ENCODE data around the gene CDC42.

CDC42 gene

GRCh38 chr1:22129501-22130117 is 77.1 kb downstream of the CDC42 start:
- no peak overlapping the region for H3K23ac ChIP-seq (ENCODE audit: low read length)
- no peak overlapping the region for H3K27ac ChIP-seq (ENCODE audit: low read depth, low read length)
- H3K79me1 ChIP-seq (ENCODE audit: low read length): no peaks in the 10 kb centered on the region
- H3K56ac ChIP-seq (ENCODE audit: low read length): no peak overlapping the region
- H3K4me3 ChIP-seq (ENCODE audit: low read length): no peak overlapping the region
- no peak overlapping the region for H3K4ac ChIP-seq (ENCODE audit: low read depth, low read length)
- H2BK15ac ChIP-seq (replicated peaks; ENCODE audit: low read depth): no peak overlapping the region
- H3K18ac ChIP-seq (ENCODE audit: low read length): no peak overlapping the region
- no peaks in the 10 kb centered on the region for H3K36me3 ChIP-seq (ENCODE audit: control insufficient read depth, insufficient read depth, low read length)
- H4K8ac ChIP-seq (ENCODE audit: low read depth, low read length): no peak overlapping the region
- no CpG with 5 or more reads among the region's 29 CpGs for WGBS (ENCODE audit: extremely low coverage, insufficient coverage, low lambda C conversion rate)
- H3K79me2 ChIP-seq (ENCODE audit: control insufficient read depth, insufficient read depth, low read length): no peaks in the 10 kb centered on the region
- H3K27me3 ChIP-seq (ENCODE audit: insufficient read depth, low read length, poor library complexity): no peaks in the 10 kb centered on the region
- no peak overlapping the region for H2BK5ac ChIP-seq (ENCODE audit: low read length)
- H3K4me1 ChIP-seq (ENCODE audit: control insufficient read depth, low read depth, low read length): no peaks in the 10 kb centered on the region
- no peak for DNase-seq
- no peak overlapping the region for H2BK120ac ChIP-seq (ENCODE audit: low read depth, low read length)
- H4K5ac ChIP-seq (ENCODE audit: low read length): no peak overlapping the region
- no peak overlapping the region for H2AK5ac ChIP-seq (ENCODE audit: low read length)
- H3K4me2 ChIP-seq (ENCODE audit: low read length): no peak overlapping the region
- H3K9ac ChIP-seq (ENCODE audit: low read length): no peak overlapping the region

- no peaks in the 10 kb centered on the region for H3K4me1 ChIP-seq (ENCODE audit: control insufficient read depth, low read depth, low read length)
- H3K18ac ChIP-seq (ENCODE audit: low read length): no peak overlapping the region
- no peak overlapping the region for H3K4ac ChIP-seq (ENCODE audit: low read depth, low read length)
- no peak overlapping the region for H3K9ac ChIP-seq (ENCODE audit: low read length)
- no peak for DNase-seq
- H4K8ac ChIP-seq (ENCODE audit: low read depth, low read length): no peak overlapping the region
- no peak overlapping the region for H3K4me2 ChIP-seq (ENCODE audit: low read length)
- no peak overlapping the region for H2BK5ac ChIP-seq (ENCODE audit: low read length)
- H4K5ac ChIP-seq (ENCODE audit: low read length): no peak overlapping the region
- WGBS (ENCODE audit: extremely low coverage, insufficient coverage, low lambda C conversion rate): no CpG with 5 or more reads among the region's 4 CpGs
- H2AK5ac ChIP-seq (ENCODE audit: low read length): no peak overlapping the region
- no peaks in the 10 kb centered on the region for H3K79me1 ChIP-seq (ENCODE audit: low read length)
- no peaks in the 10 kb centered on the region for H3K79me2 ChIP-seq (ENCODE audit: control insufficient read depth, insufficient read depth, low read length)
- no peak overlapping the region for H3K23ac ChIP-seq (ENCODE audit: low read length)
- no peak overlapping the region for H2BK15ac ChIP-seq (replicated peaks; ENCODE audit: low read depth)
- H3K4me3 ChIP-seq (ENCODE audit: low read length): no peak overlapping the region
- no peaks in the 10 kb centered on the region for H3K36me3 ChIP-seq (ENCODE audit: control insufficient read depth, insufficient read depth, low read length)
- no peaks in the 10 kb centered on the region for H3K27me3 ChIP-seq (ENCODE audit: insufficient read depth, low read length, poor library complexity)
- H3K27ac ChIP-seq (ENCODE audit: low read depth, low read length): no peak overlapping the region
- H3K56ac ChIP-seq (ENCODE audit: low read length): no peak overlapping the region
- H2BK120ac ChIP-seq (ENCODE audit: low read depth, low read length): no peak overlapping the region
Observed at GRCh38 chr1:22131062-22131461, 78.6 kb downstream of the CDC42 start.

GRCh38 chr1:22131875-22132486 is 79.5 kb downstream of the CDC42 start:
- no peaks in the 10 kb centered on the region for H3K79me2 ChIP-seq (ENCODE audit: control insufficient read depth, insufficient read depth, low read length)
- no peak overlapping the region for H2BK15ac ChIP-seq (replicated peaks; ENCODE audit: low read depth)
- no peak overlapping the region for H3K4me3 ChIP-seq (ENCODE audit: low read length)
- H2AK5ac ChIP-seq (ENCODE audit: low read length): no peak overlapping the region
- no peak overlapping the region for H3K4me2 ChIP-seq (ENCODE audit: low read length)
- H4K5ac ChIP-seq (ENCODE audit: low read length): no peak overlapping the region
- H3K9ac ChIP-seq (ENCODE audit: low read length): no peak overlapping the region
- no peak overlapping the region for H2BK120ac ChIP-seq (ENCODE audit: low read depth, low read length)
- no peaks in the 10 kb centered on the region for H3K79me1 ChIP-seq (ENCODE audit: low read length)
- H3K27ac ChIP-seq (ENCODE audit: low read depth, low read length): no peak overlapping the region
- H4K8ac ChIP-seq (ENCODE audit: low read depth, low read length): no peak overlapping the region
- no peak overlapping the region for H3K23ac ChIP-seq (ENCODE audit: low read length)
- no peaks in the 10 kb centered on the region for H3K36me3 ChIP-seq (ENCODE audit: control insufficient read depth, insufficient read depth, low read length)
- no peak overlapping the region for H3K18ac ChIP-seq (ENCODE audit: low read length)
- WGBS (ENCODE audit: extremely low coverage, insufficient coverage, low lambda C conversion rate): no CpG with 5 or more reads among the region's 10 CpGs
- H2BK5ac ChIP-seq (ENCODE audit: low read length): no peak overlapping the region
- H3K4ac ChIP-seq (ENCODE audit: low read depth, low read length): no peak overlapping the region
- H3K27me3 ChIP-seq (ENCODE audit: insufficient read depth, low read length, poor library complexity): no peaks in the 10 kb centered on the region
- H3K4me1 ChIP-seq (ENCODE audit: control insufficient read depth, low read depth, low read length): no peaks in the 10 kb centered on the region
- peak; percentile 80 for DNase-seq
- no peak overlapping the region for H3K56ac ChIP-seq (ENCODE audit: low read length)

GRCh38 chr1:22132517-22133235 is 80.2 kb downstream of the CDC42 start:
- Histone ChIP-seq H3K4me1 (ENCODE audit: control insufficient read depth, low read depth, low read length) (no peaks in the 10 kb centered on the region), H2BK5ac (ENCODE audit: low read length) (no peak overlapping the region), H3K27me3 (ENCODE audit: insufficient read depth, low read length, poor library complexity) (no peaks in the 10 kb centered on the region), H3K79me2 (ENCODE audit: control insufficient read depth, insufficient read depth, low read length) (no peaks in the 10 kb centered on the region), H2BK120ac (ENCODE audit: low read depth, low read length) (no peak overlapping the region), H3K18ac (ENCODE audit: low read length) (no peak overlapping the region), H3K56ac (ENCODE audit: low read length) (no peak overlapping the region), H3K27ac (ENCODE audit: low read depth, low read length) (no peak overlapping the region), H3K36me3 (ENCODE audit: control insufficient read depth, insufficient read depth, low read length) (no peaks in the 10 kb centered on the region), H2BK15ac (replicated peaks; ENCODE audit: low read depth) (no peak overlapping the region), H3K4me3 (ENCODE audit: low read length) (no peak overlapping the region), H4K8ac (ENCODE audit: low read depth, low read length) (no peak overlapping the region), H3K23ac (ENCODE audit: low read length) (no peak overlapping the region), H3K4me2 (ENCODE audit: low read length) (no peak overlapping the region), H3K4ac (ENCODE audit: low read depth, low read length) (no peak overlapping the region), H3K79me1 (ENCODE audit: low read length) (no peaks in the 10 kb centered on the region), H3K9ac (ENCODE audit: low read length) (no peak overlapping the region), H4K5ac (ENCODE audit: low read length) (no peak overlapping the region), H2AK5ac (ENCODE audit: low read length) (no peak overlapping the region)
- WGBS (ENCODE audit: extremely low coverage, insufficient coverage, low lambda C conversion rate): no CpG with 5 or more reads among the region's 15 CpGs
- DNase-seq: no peak

GRCh38 chr1:22133247-22133930 is 80.9 kb downstream of the CDC42 start:
- H3K36me3 ChIP-seq (ENCODE audit: control insufficient read depth, insufficient read depth, low read length): no peaks in the 10 kb centered on the region

More at GRCh38 chr1:22133247-22133930, 80.9 kb downstream of the CDC42 start:
- no peaks in the 10 kb centered on the region for H3K27me3 ChIP-seq (ENCODE audit: insufficient read depth, low read length, poor library complexity)
- no CpG with 5 or more reads among the region's 16 CpGs for WGBS (ENCODE audit: extremely low coverage, insufficient coverage, low lambda C conversion rate)
- H3K79me1 ChIP-seq (ENCODE audit: low read length): no peaks in the 10 kb centered on the region
- no peak overlapping the region for H3K18ac ChIP-seq (ENCODE audit: low read length)
- no peak overlapping the region for H2AK5ac ChIP-seq (ENCODE audit: low read length)
- H3K23ac ChIP-seq (ENCODE audit: low read length): no peak overlapping the region
- H3K4me2 ChIP-seq (ENCODE audit: low read length): no peak overlapping the region
- no peak overlapping the region for H4K8ac ChIP-seq (ENCODE audit: low read depth, low read length)
- H3K4me1 ChIP-seq (ENCODE audit: control insufficient read depth, low read depth, low read length): no peaks in the 10 kb centered on the region
- H3K79me2 ChIP-seq (ENCODE audit: control insufficient read depth, insufficient read depth, low read length): no peaks in the 10 kb centered on the region
- H3K4ac ChIP-seq (ENCODE audit: low read depth, low read length): no peak overlapping the region
- no peak overlapping the region for H3K9ac ChIP-seq (ENCODE audit: low read length)
- no peak overlapping the region for H2BK5ac ChIP-seq (ENCODE audit: low read length)
- no peak overlapping the region for H2BK120ac ChIP-seq (ENCODE audit: low read depth, low read length)
- no peak overlapping the region for H3K27ac ChIP-seq (ENCODE audit: low read depth, low read length)
- H2BK15ac ChIP-seq (replicated peaks; ENCODE audit: low read depth): no peak overlapping the region
- DNase-seq: no peak
- H4K5ac ChIP-seq (ENCODE audit: low read length): no peak overlapping the region
- H3K56ac ChIP-seq (ENCODE audit: low read length): no peak overlapping the region
- H3K4me3 ChIP-seq (ENCODE audit: low read length): no peak overlapping the region
